ENCODE measurements around the gene TFDP1.

TFDP1 gene

GRCh38 chr13:113634279-113635047 lies 49.9 kb downstream of the TFDP1 start:
- TF ChIP-seq FOXP2 (optimal IDR thresholded peaks at IDR 0.05; ENCODE audit: borderline replicate concordance, extremely low read depth, extremely low read length, insufficient read depth) (no peak), TAF1 (IDR thresholded peaks at IDR 0.05; ENCODE audit: borderline replicate concordance, insufficient read depth, low read length) (no peak), REST (IDR thresholded peaks at IDR 0.05; ENCODE audit: insufficient read depth in 1 of 2, low read depth in 2 of 2, low read length in 2 of 2) (no peak), POLR2AphosphoS5 (IDR thresholded peaks at IDR 0.05; ENCODE audit: low read depth, low read length) (no peak), SIN3A (IDR thresholded peaks at IDR 0.05; ENCODE audit: borderline replicate concordance, insufficient read depth, low read length) (no peak)

GRCh38 chr13:113635048-113635420 lies 50.5 kb downstream of the TFDP1 start:
- TF ChIP-seq SIN3A (IDR thresholded peaks at IDR 0.05; ENCODE audit: borderline replicate concordance, insufficient read depth, low read length), result no peak
- TF ChIP-seq FOXP2 (optimal IDR thresholded peaks at IDR 0.05; ENCODE audit: borderline replicate concordance, extremely low read depth, extremely low read length, insufficient read depth), result no peak
- TF ChIP-seq TAF1 (IDR thresholded peaks at IDR 0.05; ENCODE audit: borderline replicate concordance, insufficient read depth, low read length), result no peak
- TF ChIP-seq POLR2AphosphoS5 (IDR thresholded peaks at IDR 0.05; ENCODE audit: low read depth, low read length), result no peak
- no peak for TF ChIP-seq REST (IDR thresholded peaks at IDR 0.05; ENCODE audit: insufficient read depth in 1 of 2, low read depth in 2 of 2, low read length in 2 of 2)

DNA sequence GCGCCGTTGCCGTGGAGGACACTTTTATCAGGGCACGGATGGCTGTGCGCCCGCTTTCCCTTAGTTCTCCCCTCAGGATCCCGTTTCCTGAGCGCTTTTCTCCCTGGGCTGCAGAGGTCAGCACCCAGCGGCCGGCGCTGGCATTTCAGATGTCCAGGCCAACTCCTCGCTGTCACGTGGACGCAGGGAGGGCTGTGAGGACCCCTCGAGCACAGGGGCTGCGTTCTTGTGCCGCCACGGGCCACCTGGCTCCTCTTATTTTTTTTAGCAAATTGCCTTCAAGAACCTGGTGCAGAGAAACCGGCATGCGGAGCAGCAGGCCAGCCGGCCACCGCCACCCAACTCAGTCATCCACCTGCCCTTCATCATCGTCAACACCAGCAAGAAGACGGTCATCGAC lies 51.2 kb downstream of the TFDP1 start:
- no peak for TF ChIP-seq TAF1 (IDR thresholded peaks at IDR 0.05; ENCODE audit: borderline replicate concordance, insufficient read depth, low read length)
- TF ChIP-seq REST (IDR thresholded peaks at IDR 0.05; ENCODE audit: insufficient read depth in 1 of 2, low read depth in 2 of 2, low read length in 2 of 2), result no peak
- TF ChIP-seq SIN3A (IDR thresholded peaks at IDR 0.05; ENCODE audit: borderline replicate concordance, insufficient read depth, low read length), result no peak
- TF ChIP-seq POLR2AphosphoS5 (IDR thresholded peaks at IDR 0.05; ENCODE audit: low read depth, low read length), result no peak
- no peak for TF ChIP-seq FOXP2 (optimal IDR thresholded peaks at IDR 0.05; ENCODE audit: borderline replicate concordance, extremely low read depth, extremely low read length, insufficient read depth)

DNA sequence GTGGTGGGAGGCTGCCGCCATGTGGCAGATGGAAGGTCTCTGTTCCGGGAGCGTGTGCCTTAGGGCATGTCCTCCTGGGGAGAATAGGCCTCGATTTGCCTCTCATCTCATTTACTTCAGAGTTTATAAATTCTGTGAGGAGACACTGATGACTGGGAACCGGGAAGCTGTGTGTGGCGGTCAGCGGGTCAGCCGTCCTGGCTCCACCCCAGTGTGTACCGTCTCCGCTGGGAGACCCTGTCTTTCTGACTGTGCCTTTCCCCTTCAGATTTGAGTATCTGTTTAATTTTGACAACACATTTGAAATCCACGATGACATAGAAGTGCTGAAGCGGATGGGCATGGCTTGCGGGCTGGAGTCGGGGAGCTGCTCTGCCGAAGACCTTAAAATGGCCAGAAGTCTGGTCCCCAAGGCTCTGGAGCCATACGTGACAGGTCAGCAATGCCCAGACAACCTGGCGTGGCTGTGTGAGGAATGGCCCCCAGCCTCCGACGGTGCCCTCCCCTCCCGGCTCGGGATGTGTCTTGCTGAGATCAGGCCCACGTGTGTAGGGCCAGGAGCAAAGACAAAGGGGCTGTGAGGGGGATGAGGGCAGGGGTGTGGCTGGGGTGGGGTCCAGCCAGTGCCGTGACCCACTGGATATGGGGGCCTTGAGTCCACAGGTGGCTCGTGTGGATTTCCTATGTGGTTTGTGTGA lies 51.9 kb downstream of the TFDP1 start:
- TF ChIP-seq FOXP2 (optimal IDR thresholded peaks at IDR 0.05; ENCODE audit: borderline replicate concordance, extremely low read depth, extremely low read length, insufficient read depth) (no peak), SIN3A (IDR thresholded peaks at IDR 0.05; ENCODE audit: borderline replicate concordance, insufficient read depth, low read length) (no peak), POLR2AphosphoS5 (IDR thresholded peaks at IDR 0.05; ENCODE audit: low read depth, low read length) (no peak), REST (IDR thresholded peaks at IDR 0.05; ENCODE audit: insufficient read depth in 1 of 2, low read depth in 2 of 2, low read length in 2 of 2) (no peak), TAF1 (IDR thresholded peaks at IDR 0.05; ENCODE audit: borderline replicate concordance, insufficient read depth, low read length) (no peak)

Measured in PFSK-1 (cell line).